ENCODE results near the gene RAB3IL1. TPM values are rescaled to one million over a fixed set of nuclear protein-coding genes. Genes with fewer than 3 reads are reported as not detected.

Gene RAB3IL1
- total RNA-seq, 2 donors from 2014 or later: 5.4 to 11.5 TPM

DNA sequence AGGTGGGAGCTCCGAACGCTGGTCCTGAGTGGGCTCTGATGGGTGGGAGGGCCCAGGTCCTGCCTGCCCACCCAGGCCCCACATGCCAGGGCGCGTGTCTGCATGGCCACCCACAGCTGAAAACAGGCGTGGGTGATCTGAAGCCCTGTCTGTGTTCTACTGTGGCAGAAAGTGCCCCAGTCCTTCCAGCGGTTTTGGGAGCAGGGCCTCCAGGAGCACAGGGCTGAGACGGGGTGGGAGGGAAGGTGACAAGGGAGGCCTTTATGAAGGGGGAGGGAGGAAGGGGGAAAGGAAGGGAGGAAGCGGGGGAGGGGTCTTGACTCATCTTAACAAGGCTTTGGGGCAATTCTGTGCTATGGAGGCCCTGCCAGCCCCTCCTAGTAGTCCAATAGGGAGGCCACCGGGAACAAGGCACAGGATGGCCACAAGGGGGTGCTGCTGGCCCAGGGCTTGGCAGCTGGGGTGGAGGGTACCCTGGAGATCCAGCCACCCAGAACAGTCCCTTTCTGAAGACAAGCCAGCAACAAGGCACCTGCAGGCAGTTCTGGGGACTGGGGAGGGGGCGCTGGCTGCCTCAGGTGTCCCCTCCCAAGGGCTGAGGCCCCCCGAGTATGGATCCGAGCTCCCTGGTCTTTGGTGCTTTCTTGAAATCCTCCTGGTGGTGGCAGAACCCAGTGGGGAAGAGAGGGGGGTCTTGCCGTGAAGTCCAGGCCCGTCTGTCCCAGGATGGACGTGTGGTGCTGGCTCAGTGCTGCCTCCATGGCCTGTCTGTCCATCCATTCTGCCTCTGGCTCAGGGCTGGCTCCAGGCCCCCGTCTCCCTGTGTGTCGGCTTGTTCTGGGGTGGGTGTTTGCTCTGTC is 19.7 kb downstream of the RAB3IL1 start:
- intact Hi-C loops (cut with DNase I): no loop called here
- H3K27ac ChIP-seq: no peak overlapping the region
- no peak overlapping the region for H3K4me3 ChIP-seq
- WGBS, 2 donors: 50 to 60% methylated on average over 13 to 16 of the region's 17 CpGs
- no peaks in the 10 kb centered on the region for H3K27me3 ChIP-seq
- ATAC-seq: peak; percentile 74
- TF ChIP-seq POLR2A (IDR thresholded peaks at IDR 0.05): no peak
- TF ChIP-seq, protein P1, sequence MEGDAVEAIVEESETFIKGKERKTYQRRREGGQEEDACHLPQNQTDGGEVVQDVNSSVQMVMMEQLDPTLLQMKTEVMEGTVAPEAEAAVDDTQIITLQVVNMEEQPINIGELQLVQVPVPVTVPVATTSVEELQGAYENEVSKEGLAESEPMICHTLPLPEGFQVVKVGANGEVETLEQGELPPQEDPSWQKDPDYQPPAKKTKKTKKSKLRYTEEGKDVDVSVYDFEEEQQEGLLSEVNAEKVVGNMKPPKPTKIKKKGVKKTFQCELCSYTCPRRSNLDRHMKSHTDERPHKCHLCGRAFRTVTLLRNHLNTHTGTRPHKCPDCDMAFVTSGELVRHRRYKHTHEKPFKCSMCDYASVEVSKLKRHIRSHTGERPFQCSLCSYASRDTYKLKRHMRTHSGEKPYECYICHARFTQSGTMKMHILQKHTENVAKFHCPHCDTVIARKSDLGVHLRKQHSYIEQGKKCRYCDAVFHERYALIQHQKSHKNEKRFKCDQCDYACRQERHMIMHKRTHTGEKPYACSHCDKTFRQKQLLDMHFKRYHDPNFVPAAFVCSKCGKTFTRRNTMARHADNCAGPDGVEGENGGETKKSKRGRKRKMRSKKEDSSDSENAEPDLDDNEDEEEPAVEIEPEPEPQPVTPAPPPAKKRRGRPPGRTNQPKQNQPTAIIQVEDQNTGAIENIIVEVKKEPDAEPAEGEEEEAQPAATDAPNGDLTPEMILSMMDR (IDR thresholded peaks at IDR 0.05): peak; percentile 70 to 88 (median 83)
- no peaks in the 10 kb centered on the region for H3K4me1 ChIP-seq
- no peaks in the 10 kb centered on the region for H3K9me3 ChIP-seq
- peak; percentile 72 to 80 (median 78) for DNase-seq
- no peaks in the 10 kb centered on the region for H3K36me3 ChIP-seq (replicated peaks in 1 of 2; ENCODE audit: insufficient read depth in 1 of 2, low read depth in 2 of 2)

DNA sequence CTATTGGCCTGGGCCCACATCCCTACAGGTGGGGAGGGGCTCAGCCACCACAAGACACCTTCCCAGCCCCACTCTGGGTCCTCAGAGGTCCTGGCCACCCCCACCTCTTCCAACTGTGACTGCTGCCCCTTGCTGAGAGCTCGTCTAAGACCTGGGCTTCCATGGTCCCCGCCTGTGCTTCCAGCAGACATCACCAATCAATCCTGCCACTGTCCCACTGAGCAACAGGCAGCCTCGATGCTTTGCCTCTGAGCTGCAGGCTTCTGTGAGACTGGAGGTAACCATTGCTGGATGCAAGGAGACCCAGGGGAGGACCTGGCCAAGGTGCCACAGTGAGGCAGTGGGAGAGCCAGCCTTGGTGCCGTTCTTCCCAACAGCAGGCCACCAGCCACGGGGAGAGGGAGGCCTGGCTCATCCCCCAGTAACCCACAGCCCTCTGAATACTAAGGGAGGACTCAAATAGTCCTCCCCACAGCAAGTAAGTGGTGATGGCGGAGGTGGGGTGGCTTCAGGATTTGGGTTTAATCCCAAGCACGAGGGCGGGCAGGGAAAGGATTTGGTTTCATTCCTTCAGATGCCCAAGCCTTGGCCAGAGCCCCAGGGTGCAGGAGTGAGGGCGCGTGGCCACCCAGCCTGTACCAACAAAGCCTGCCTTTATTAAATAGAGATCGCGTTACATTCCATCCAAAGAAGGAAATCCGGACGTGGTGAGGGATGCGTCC is 20.5 kb downstream of the RAB3IL1 start:
- Histone ChIP-seq H3K27ac (no peak overlapping the region), H3K4me3 (no peak overlapping the region), H3K27me3 (no peaks in the 10 kb centered on the region), H3K36me3 (replicated peaks in 1 of 2; ENCODE audit: insufficient read depth in 1 of 2, low read depth in 2 of 2) (no peaks in the 10 kb centered on the region), H3K9me3 (no peaks in the 10 kb centered on the region), H3K4me1 (peaks cover 4% of the 10 kb centered on the region)
- ATAC-seq (no peak), DNase-seq (no peak)
- 59 to 78% methylated on average over 13 to 15 of the region's 15 CpGs for WGBS, 2 donors
- TF ChIP-seq POLR2A (IDR thresholded peaks at IDR 0.05): no peak
- TF ChIP-seq, protein P1 (IDR thresholded peaks at IDR 0.05): no peak
- intact Hi-C loops (cut with DNase I): no loop called here

DNA sequence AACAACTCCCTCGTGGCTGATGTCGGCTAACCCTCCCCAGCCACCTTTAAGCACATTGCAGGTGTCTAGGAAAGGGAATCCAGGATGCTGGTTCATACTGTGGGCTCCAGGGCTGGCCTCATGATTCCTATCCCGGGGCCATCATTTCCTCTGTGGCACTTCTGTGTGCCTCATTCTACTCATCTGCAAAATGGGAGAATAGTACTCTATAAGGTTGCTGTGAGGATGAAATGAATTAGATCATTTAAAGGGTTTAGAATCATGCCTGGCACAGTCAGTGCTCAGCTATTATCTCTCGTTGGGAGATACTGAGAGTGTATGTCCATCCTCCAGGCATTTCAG is 21.7 kb downstream of the RAB3IL1 start:
- Histone ChIP-seq H3K27ac (no peak overlapping the region), H3K4me1 (peaks cover 8% of the 10 kb centered on the region), H3K4me3 (no peak overlapping the region), H3K36me3 (replicated peaks in 1 of 2; ENCODE audit: insufficient read depth in 1 of 2, low read depth in 2 of 2) (no peaks in the 10 kb centered on the region), H3K9me3 (no peaks in the 10 kb centered on the region), H3K27me3 (no peaks in the 10 kb centered on the region)
- intact Hi-C loops (cut with DNase I): no loop called here
- ATAC-seq (no peak), DNase-seq (no peak)
- TF ChIP-seq, protein P1 (IDR thresholded peaks at IDR 0.05): no peak
- no peak for TF ChIP-seq POLR2A (IDR thresholded peaks at IDR 0.05)
- WGBS, 2 donors: 50 to 88% methylated on average over 4 of the region's 4 CpGs

DNA sequence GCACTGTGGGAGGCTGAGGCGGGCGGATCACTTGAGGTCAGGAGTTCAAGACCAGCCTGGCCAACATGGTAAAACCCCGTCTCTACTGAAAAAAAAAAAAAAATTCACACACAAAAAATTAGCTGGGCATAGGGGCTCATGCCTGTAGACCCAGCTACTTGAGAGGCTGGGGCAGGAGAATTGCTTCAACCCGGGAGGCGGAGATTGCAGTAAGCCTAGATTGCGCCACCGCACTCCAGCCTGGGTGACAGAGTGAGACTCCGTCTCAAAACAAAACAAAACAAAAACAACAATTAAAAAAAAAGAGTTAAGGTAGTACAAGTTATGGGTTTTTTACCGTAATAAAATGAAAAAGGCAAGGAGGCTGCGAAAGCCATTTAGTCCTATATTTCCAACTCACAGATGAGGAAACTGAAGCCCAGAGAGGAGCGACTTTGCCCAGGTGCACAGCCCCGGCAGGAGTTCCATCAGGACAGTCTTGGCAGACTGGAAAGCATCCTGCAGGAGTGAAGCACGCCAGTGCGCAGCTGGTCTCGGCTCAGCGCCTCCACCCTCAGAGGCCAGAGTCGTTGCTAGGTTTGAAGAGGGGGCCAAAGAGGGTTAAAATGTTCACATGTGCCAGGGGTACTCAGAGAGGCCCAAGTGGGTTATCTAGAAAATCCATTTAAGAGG is 22.2 kb downstream of the RAB3IL1 start:
- Histone ChIP-seq H3K27me3 (no peaks in the 10 kb centered on the region), H3K9me3 (no peaks in the 10 kb centered on the region), H3K4me1 (peaks cover 13% of the 10 kb centered on the region), H3K36me3 (replicated peaks in 1 of 2; ENCODE audit: insufficient read depth in 1 of 2, low read depth in 2 of 2) (no peaks in the 10 kb centered on the region), H3K4me3 (no peak overlapping the region), H3K27ac (no peak overlapping the region)
- 82 to 83% methylated on average over 17 of the region's 17 CpGs for WGBS, 2 donors
- intact Hi-C loops (cut with DNase I): no loop called here
- no peak for DNase-seq
- no peak for ATAC-seq
- TF ChIP-seq, protein P1 (IDR thresholded peaks at IDR 0.05): no peak
- no peak for TF ChIP-seq POLR2A (IDR thresholded peaks at IDR 0.05)

Data from body of pancreas (tissue), 4 donors.